Left ventricle myocardium superior (tissue), 1 donor: ENCODE data around the gene CLIC3. TPM values are rescaled to one million over a fixed set of nuclear protein-coding genes. Genes with fewer than 3 reads are reported as not detected.
A peak's percentile ranks its signal among the peaks of the same experiment; 100 is the strongest.

Experiments used
- ATAC-seq: fragments of 200-7000 bp; cut with Tn5 transposase; one replicate; pipeline ENCODE4 v1.9.1; 2020; ENCODE audit warnings: mild to moderate bottlenecking, moderate library complexity
- DNase-seq: peaks from one replicate; pipeline ENCODE4 v3.0.0-alpha.2; 2020
- intact Hi-C: fragments of 100-400 bp; cut with micrococcal nuclease; formaldehyde crosslinking; loops from one replicate; pipeline ENCODE4 v1.11.0; 2022
- total RNA-seq: library from RNA; stranded (reverse); fragmentation: NEBNext Ultra II Directional; extraction: Animal tissue kit (Norgen Biotek cat#: 25700); gene quantifications from one replicate; pipeline ENCODE4 v1.2.1, GENCODE V29; 2021
- donor health status: DM: no; HTN: yes; CAD: no; lungs with severe emphysema.

Gene CLIC3
- total RNA-seq, 1 donor from 2014 or later = 1.7 TPM

GRCh38 chr9:136985027-136985602, 11.3 kb downstream of the CLIC3 start:
- no peak for ATAC-seq
- DNase-seq = peak; percentile 39
- intact Hi-C loops = no loop called here

- intact Hi-C loops = no loop called here
- DNase-seq (peak; percentile 33), ATAC-seq (no peak)
Measured at GRCh38 chr9:136984464-136985026, 11.8 kb downstream of the CLIC3 start.

GRCh38 chr9:136983656-136984314, 12.6 kb downstream of the CLIC3 start:
- DNase-seq = peak; percentile 27
- ATAC-seq = no peak
- intact Hi-C loops = no loop called here

- DNase-seq = peak; percentile 42
- ATAC-seq = no peak
- intact Hi-C loops = no loop called here
Measured at GRCh38 chr9:136983167-136983566, 13.2 kb downstream of the CLIC3 start.

GRCh38 chr9:136982232-136983051, 13.9 kb downstream of the CLIC3 start, which contains the start of gene LCNL1:
TSS of gene LCNL1 (plus strand) at chr9:136982993. CDS start at chr9:136983587, 594 bp downstream.
- ATAC-seq (peak; percentile 1), DNase-seq (peak; percentile 60)
- intact Hi-C loops = no loop called here

GRCh38 chr9:136981588-136982231, 14.7 kb downstream of the CLIC3 start:
- intact Hi-C loops = no loop called here
- ATAC-seq (peak; percentile 13), DNase-seq (peak; percentile 77)

GRCh38 chr9:136980669-136981478, 15.5 kb downstream of the CLIC3 start:
- intact Hi-C loops = no loop called here
- ATAC-seq (no peak), DNase-seq (peak; percentile 40)

GRCh38 chr9:136979769-136980587, 16.4 kb downstream of the CLIC3 start:
- intact Hi-C loops = no loop called here
- DNase-seq (peak; percentile 39), ATAC-seq (no peak)

- intact Hi-C loops = no loop called here
- ATAC-seq (no peak), DNase-seq (peak; percentile 35)
Measured at GRCh38 chr9:136978865-136979544, 17.4 kb downstream of the CLIC3 start.

GRCh38 chr9:136978073-136978864, 18.1 kb downstream of the CLIC3 start:
- peak; percentile 91 for DNase-seq
- peak; percentile 54 for ATAC-seq
- intact Hi-C loops = no loop called here

GRCh38 chr9:136977649-136978072, 18.7 kb downstream of the CLIC3 start:
- ATAC-seq (peak; percentile 1), DNase-seq (no peak)
- intact Hi-C loops = no loop called here

- peak; percentile 69 for ATAC-seq
- intact Hi-C loops = no loop called here
Measured at GRCh38 chr9:136977223-136977622, 19.1 kb downstream of the CLIC3 start, which contains the start of gene PTGDS. TSS of gene PTGDS (plus strand) at chr9:136977504. CDS start at chr9:136977579, 75 bp downstream.

GRCh38 chr9:136975644-136976043, 20.7 kb downstream of the CLIC3 start:
- intact Hi-C loops = no loop called here
- ATAC-seq = peak; percentile 4
- DNase-seq = peak; percentile 80

More at GRCh38 chr9:136977223-136977622, 19.1 kb downstream of the CLIC3 start, which contains the start of gene PTGDS:
- DNase-seq = peak; percentile 92

GRCh38 chr9:136974817-136975535, 21.4 kb downstream of the CLIC3 start:
- DNase-seq (peak; percentile 33), ATAC-seq (no peak)
- intact Hi-C loops = no loop called here
